Gastroesophageal sphincter (tissue), 2 donors: ENCODE measurements around the gene IMPDH2.

Experiments
- EP300 ChIP-seq: sonication (generic); formaldehyde crosslinking; IDR thresholded peaks from one replicate; pipeline ENCODE4 v1.6.1; 2017; ENCODE audit warnings: antibody characterized with exemption, mild to moderate bottlenecking
- POLR2A ChIP-seq, 2 donors: fragments of 450-650 bp; IDR thresholded peaks; one replicate each; pipeline ENCODE4 v1.6.1; 2017; ENCODE audit warnings: antibody characterized with exemption in 2 of 2, mild to moderate bottlenecking in 2 of 2, moderate library complexity in 1 of 2

DNA sequence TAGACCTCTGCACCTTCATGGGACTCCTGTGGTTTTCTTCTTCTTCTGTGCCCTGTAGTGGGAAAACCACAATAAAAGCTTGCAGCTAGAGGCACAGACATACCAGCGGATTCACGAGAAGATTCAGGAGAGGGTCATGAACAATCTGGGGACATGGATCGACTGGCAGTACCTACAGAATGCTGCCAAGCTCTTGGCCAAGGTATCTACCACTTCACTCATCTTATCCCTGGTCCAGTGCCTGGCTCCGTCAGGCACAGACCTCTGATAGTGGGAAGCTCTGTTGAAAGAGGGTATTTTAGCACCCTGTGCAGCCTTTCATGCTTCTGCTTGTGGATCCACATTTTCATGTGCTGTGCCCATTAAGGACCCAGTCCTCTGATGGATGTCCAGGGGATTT, 48.9 kb downstream of the IMPDH2 start:
- TF ChIP-seq POLR2A (IDR thresholded peaks at IDR 0.05) (no peak), EP300 (no peak)
